Prostate gland (tissue), 2 donors: Measurements from ENCODE around the gene SV2B.

Source experiments
- CTCF ChIP-seq, 4 experiments: fragments of 200-600 bp in 2 of 4; fragments of 450-650 bp in 2 of 4; sonication (generic) in 2 of 4; IDR thresholded peaks; 1 replicate in 3 of 4; 2 replicates in 1 of 4; pipeline ENCODE4 v1.5.1; 2016 to 2019; ENCODE audit warnings: antibody characterized with exemption in 4 of 4, mild to moderate bottlenecking in 2 of 4, moderate library complexity in 2 of 4
- POLR2A ChIP-seq: fragments of 450-650 bp; IDR thresholded peaks from one replicate; pipeline ENCODE4 v1.6.1; 2016; ENCODE audit warnings: antibody characterized with exemption, mild to moderate bottlenecking

- TF ChIP-seq POLR2A: no peak
- TF ChIP-seq CTCF (IDR thresholded peaks at IDR 0.05): no peak
Observed at GRCh38 chr15:91261345-91261744, 161.3 kb downstream of the SV2B start.
